ENCODE data around the gene RUNX1. TPM values are rescaled to one million over a fixed set of nuclear protein-coding genes. Genes with fewer than 3 reads are reported as not detected.

Gene RUNX1
- total RNA-seq, 2 donors from 2014 or later = 3.8 to 7.6 TPM

DNA sequence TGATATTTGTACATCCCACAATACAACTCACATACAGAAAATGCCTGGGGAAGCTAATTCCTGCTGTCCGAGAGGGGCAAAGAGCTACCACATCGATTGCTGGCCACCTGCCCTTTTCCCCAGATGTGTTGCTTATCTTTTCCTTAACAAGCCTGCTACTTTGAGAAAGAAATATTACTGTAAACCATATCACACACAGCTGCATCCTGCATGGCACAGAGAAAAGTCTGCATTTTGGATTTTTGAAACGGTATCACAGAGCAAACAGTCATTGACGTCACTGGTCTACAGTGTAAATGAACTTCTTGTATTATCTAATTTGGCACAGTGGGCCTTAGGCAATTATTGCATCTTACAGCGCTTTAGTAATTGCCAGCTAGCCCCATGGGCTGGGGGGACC is 215.6 kb downstream of the RUNX1 start:
- Histone ChIP-seq H3K4me1 (no peaks in the 10 kb centered on the region), H3K27me3 (no peaks in the 10 kb centered on the region), H3K4me3 (no peak overlapping the region), H3K36me3 (no peaks in the 10 kb centered on the region), H3K9me3 (no peaks in the 10 kb centered on the region), H3K27ac (no peak overlapping the region)
- no peak for DNase-seq (ENCODE audit: low spot score)
- TF ChIP-seq, protein P1, sequence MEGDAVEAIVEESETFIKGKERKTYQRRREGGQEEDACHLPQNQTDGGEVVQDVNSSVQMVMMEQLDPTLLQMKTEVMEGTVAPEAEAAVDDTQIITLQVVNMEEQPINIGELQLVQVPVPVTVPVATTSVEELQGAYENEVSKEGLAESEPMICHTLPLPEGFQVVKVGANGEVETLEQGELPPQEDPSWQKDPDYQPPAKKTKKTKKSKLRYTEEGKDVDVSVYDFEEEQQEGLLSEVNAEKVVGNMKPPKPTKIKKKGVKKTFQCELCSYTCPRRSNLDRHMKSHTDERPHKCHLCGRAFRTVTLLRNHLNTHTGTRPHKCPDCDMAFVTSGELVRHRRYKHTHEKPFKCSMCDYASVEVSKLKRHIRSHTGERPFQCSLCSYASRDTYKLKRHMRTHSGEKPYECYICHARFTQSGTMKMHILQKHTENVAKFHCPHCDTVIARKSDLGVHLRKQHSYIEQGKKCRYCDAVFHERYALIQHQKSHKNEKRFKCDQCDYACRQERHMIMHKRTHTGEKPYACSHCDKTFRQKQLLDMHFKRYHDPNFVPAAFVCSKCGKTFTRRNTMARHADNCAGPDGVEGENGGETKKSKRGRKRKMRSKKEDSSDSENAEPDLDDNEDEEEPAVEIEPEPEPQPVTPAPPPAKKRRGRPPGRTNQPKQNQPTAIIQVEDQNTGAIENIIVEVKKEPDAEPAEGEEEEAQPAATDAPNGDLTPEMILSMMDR (IDR thresholded peaks at IDR 0.05) = no peak

DNA sequence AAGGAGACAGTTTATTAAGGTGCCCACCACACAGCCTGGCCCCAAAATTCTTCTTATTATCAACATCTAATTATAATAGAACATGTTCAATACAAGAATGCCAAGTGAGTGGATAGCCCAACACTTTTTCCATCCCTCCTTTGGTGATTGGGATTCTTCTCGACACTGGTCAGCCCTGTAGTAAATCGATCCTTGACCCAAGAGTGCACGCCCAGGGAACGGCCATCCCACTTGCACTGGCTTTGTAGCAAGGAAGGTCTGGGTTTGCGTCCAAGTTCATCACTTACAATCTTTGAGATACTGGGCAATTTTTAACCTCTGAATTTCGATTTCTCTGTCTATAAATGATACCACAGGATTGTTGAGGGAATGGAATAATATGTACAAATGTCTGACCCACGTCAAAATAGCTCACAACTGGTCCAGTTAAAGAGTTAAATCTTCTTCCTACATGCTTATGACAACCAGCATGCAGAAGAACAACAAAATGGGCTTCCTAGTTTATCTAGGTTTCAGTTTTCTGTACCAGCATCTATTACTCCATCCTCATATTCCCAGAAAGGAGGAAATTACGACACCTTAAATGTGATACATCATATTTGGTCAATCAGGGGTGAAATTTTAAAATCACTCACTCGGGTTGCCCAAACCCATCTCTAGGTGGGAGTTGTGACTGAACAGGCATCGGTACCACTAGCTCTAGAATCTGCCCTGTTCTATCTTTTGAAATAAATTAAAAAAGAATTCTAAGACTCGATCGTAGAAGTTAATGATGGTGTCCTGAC is 218.5 kb downstream of the RUNX1 start:
- no peak overlapping the region for H3K27ac ChIP-seq
- TF ChIP-seq, protein P1 (IDR thresholded peaks at IDR 0.05) = no peak
- H3K9me3 ChIP-seq = no peaks in the 10 kb centered on the region
- H3K27me3 ChIP-seq = no peaks in the 10 kb centered on the region
- H3K4me1 ChIP-seq = peaks cover 0 to 4% of the 10 kb centered on the region in 2 donors
- no peak for DNase-seq (ENCODE audit: low spot score)
- no peaks in the 10 kb centered on the region for H3K36me3 ChIP-seq
- H3K4me3 ChIP-seq = no peak overlapping the region

DNA sequence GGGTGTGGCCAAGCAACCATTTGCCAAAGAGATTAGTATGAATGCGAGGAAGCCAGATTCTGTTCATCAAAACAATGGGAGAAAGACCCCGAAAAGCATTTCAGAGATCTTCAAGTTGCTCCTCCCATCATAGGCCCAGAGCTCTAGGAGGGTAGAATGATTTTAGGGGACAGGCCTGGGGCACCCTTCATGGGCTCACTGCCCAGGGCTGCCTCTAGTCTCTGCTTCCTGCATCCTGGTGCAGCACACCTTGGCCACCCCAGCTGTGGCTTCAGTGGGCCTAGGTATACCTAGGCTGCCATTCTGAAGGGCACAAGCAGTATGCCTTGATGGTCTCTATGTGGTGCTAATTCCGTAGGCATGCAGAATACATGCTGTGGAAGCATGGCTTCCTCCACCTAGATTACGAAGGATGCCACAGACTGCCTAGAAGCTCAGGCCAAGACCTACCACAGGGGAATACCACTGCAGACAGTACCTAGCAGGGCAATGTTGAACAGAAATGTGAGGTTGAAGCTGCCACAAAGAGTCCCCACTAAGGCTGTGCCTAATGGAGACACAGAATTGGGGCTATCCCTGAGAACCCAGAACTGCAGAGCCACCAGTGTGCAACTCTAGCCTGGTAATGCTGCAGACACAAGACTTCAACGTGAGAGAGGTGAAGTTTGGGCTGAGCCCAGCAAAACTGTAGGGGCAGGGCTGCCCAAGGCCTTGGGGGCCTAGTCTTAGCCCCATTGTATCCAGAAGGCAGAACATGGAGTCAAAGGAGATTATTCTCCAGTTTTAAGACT is 221.5 kb downstream of the RUNX1 start:
- Histone ChIP-seq H3K4me1 (peaks cover 0 to 4% of the 10 kb centered on the region in 2 donors), H3K27ac (no peak overlapping the region), H3K36me3 (no peaks in the 10 kb centered on the region), H3K27me3 (no peaks in the 10 kb centered on the region), H3K9me3 (no peaks in the 10 kb centered on the region), H3K4me3 (no peak overlapping the region)
- DNase-seq (ENCODE audit: low spot score) = peak; percentile 42
- TF ChIP-seq, protein P1 (IDR thresholded peaks at IDR 0.05) = no peak

DNA sequence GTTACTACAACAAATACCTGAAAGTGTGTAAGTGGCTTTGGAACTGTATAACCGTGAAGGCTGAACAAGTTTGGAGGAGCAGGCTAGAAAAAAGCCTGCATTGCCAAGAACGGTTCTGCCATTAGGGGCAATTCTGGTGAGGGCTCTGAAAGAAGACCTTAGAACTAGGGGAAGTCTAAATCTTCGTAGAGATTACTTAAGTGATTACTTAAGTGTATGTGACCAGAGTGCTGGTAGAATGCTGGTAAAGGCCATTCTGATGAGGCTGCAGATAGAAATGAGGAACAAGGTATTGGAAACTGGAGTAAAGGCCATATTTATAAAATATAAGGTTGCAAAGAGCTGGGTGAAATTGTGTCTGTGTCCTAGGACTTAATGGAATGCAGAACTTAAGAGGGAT is 222.3 kb downstream of the RUNX1 start:
- Histone ChIP-seq H3K27me3 (no peaks in the 10 kb centered on the region), H3K4me1 (peaks cover 0 to 4% of the 10 kb centered on the region in 2 donors), H3K27ac (no peak overlapping the region), H3K4me3 (no peak overlapping the region), H3K36me3 (no peaks in the 10 kb centered on the region), H3K9me3 (no peaks in the 10 kb centered on the region)
- DNase-seq (ENCODE audit: low spot score) = no peak
- TF ChIP-seq, protein P1 (IDR thresholded peaks at IDR 0.05) = no peak

DNA sequence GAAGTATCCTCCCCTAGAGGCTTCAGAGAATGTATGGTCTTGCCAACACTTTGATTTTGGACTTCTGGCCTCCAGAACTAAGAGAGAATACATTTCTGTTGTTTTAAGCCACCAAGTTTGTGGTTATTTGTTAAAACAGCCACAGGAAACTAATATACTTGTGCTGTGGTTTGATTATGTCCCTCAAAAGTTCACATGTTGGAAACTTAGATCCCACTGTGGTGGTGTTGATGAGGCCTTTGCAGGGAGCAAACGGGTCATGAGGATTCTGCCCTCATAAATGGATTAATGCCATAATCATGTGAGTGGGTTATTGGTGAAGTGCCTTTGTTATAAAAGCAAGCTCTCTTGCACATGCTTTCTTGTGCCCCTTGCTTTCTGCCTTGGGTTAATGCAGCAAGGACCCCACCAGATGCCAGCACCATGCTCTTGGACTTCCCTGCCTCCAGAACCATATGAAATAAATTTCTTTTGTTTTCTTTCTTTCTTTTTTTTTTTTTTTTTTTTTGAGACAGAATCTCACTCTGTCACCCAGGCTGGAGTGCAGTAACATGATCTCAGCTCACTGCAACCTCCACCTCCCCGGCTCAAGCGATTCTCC is 223.1 kb downstream of the RUNX1 start:
- TF ChIP-seq, protein P1 (IDR thresholded peaks at IDR 0.05) = no peak
- Histone ChIP-seq H3K4me3 (no peak overlapping the region), H3K4me1 (peaks cover 0 to 4% of the 10 kb centered on the region in 2 donors), H3K36me3 (no peaks in the 10 kb centered on the region), H3K9me3 (no peaks in the 10 kb centered on the region), H3K27ac (no peak overlapping the region), H3K27me3 (no peaks in the 10 kb centered on the region)
- no peak for DNase-seq (ENCODE audit: low spot score)

Data from right atrium auricular region (tissue), 2 donors.